GM19023 (cell line): ENCODE results near the gene TNFSF4.

Experiments used
- ATAC-seq: cut with Tn5 transposase; IDR thresholded peaks from one replicate; pipeline ENCODE4 v1.9.1; 2021; ENCODE audit warnings: mild to moderate bottlenecking, moderate library complexity; ENCODE audit not compliant: unreplicated experiment

The TNFSF4 gene

GRCh38 chr1:173212952-173213491, 5.9 kb upstream of the TNFSF4 start:
- ATAC-seq = peak; percentile 90

- ATAC-seq = no peak
These were observed 3.6 kb upstream of the TNFSF4 start for GRCh38 chr1:173210716-173211231.

- ATAC-seq = no peak
These were observed 3.2 kb upstream of the TNFSF4 start for GRCh38 chr1:173210283-173210682.

- no peak for ATAC-seq
These were observed 1.7 kb upstream of the TNFSF4 start for GRCh38 chr1:173208868-173209267.

GRCh38 chr1:173208146-173208545, 1.0 kb upstream of the TNFSF4 start:
- no peak for ATAC-seq

GRCh38 chr1:173205146-173206051, 1.7 kb downstream of the TNFSF4 start:
- no peak for ATAC-seq

- ATAC-seq = no peak
These were observed 2.4 kb downstream of the TNFSF4 start for GRCh38 chr1:173204693-173205092.

GRCh38 chr1:173202424-173203145, 4.5 kb downstream of the TNFSF4 start:
- no peak for ATAC-seq

GRCh38 chr1:173201969-173202368, 5.2 kb downstream of the TNFSF4 start:
- no peak for ATAC-seq

GRCh38 chr1:173195596-173196088, 11.5 kb downstream of the TNFSF4 start:
- ATAC-seq = peak; percentile 92

GRCh38 chr1:173193639-173194038, 13.5 kb downstream of the TNFSF4 start:
- ATAC-seq = no peak

GRCh38 chr1:173191011-173191705, 16.0 kb downstream of the TNFSF4 start:
- ATAC-seq = no peak

- no peak for ATAC-seq
These were observed 16.8 kb downstream of the TNFSF4 start for GRCh38 chr1:173190101-173190936.

- no peak for ATAC-seq
These were observed 19.4 kb downstream of the TNFSF4 start for GRCh38 chr1:173187671-173188237.

GRCh38 chr1:173181791-173182190, 25.3 kb downstream of the TNFSF4 start:
- no peak for ATAC-seq

GRCh38 chr1:173176246-173176645, 30.9 kb downstream of the TNFSF4 start:
- no peak for ATAC-seq

GRCh38 chr1:173175514-173176145, 31.5 kb downstream of the TNFSF4 start:
- no peak for ATAC-seq

- ATAC-seq = no peak
These were observed 33.7 kb downstream of the TNFSF4 start for GRCh38 chr1:173173388-173173787.

GRCh38 chr1:173171152-173171551, 36.0 kb downstream of the TNFSF4 start:
- ATAC-seq = no peak
